ENCODE data around the gene DIDO1. TPM values are rescaled to one million over a fixed set of nuclear protein-coding genes. Genes with fewer than 3 reads are reported as not detected.

DIDO1 gene
- total RNA-seq, 1 donor from 2014 or later: 58.7 TPM

GRCh38 chr20:62971211-62971949 lies 45.1 kb upstream of the DIDO1 start:
- intact Hi-C loops (cut with DNase I): no loop called here
- TF ChIP-seq POLR2AphosphoS5 (IDR thresholded peaks at IDR 0.05; ENCODE audit: insufficient read depth in 1 of 2, low read depth in 1 of 2) (no peak), CTCF (IDR thresholded peaks at IDR 0.05) (no peak), POLR2A (IDR thresholded peaks at IDR 0.05) (no peak)

GRCh38 chr20:62970307-62971210 lies 44.3 kb upstream of the DIDO1 start:
- Histone ChIP-seq H3K4me1 (peaks cover 12% of the 10 kb centered on the region), H3K27ac (no peak overlapping the region), H3K4me3 (no peak overlapping the region), H3K36me3 (no peaks in the 10 kb centered on the region), H3K27me3 (peaks cover 16% of the 10 kb centered on the region), H3K9me3 (no peaks in the 10 kb centered on the region)
- TF ChIP-seq POLR2A (IDR thresholded peaks at IDR 0.05): no peak
- TF ChIP-seq POLR2AphosphoS5 (IDR thresholded peaks at IDR 0.05; ENCODE audit: insufficient read depth in 1 of 2, low read depth in 1 of 2): no peak
- no peak for TF ChIP-seq CTCF (IDR thresholded peaks at IDR 0.05)
- no peak for DNase-seq (ENCODE audit: extremely low spot score in 2 of 2)
- intact Hi-C loops (cut with DNase I): no loop called here

More at GRCh38 chr20:62971211-62971949, 45.1 kb upstream of the DIDO1 start:
- Histone ChIP-seq H3K27me3 (peaks cover 16% of the 10 kb centered on the region), H3K27ac (no peak overlapping the region), H3K36me3 (no peaks in the 10 kb centered on the region), H3K4me3 (no peak overlapping the region), H3K4me1 (peaks cover 12% of the 10 kb centered on the region), H3K9me3 (no peaks in the 10 kb centered on the region)
- DNase-seq (ENCODE audit: extremely low spot score in 2 of 2): no peak

- TF ChIP-seq POLR2A (IDR thresholded peaks at IDR 0.05) (no peak), CTCF (IDR thresholded peaks at IDR 0.05) (no peak), POLR2AphosphoS5 (IDR thresholded peaks at IDR 0.05; ENCODE audit: insufficient read depth in 1 of 2, low read depth in 1 of 2) (no peak)
- H3K27me3 ChIP-seq: peaks cover 16% of the 10 kb centered on the region
These were observed 43.6 kb upstream of the DIDO1 start for GRCh38 chr20:62969939-62970306.

GRCh38 chr20:62969179-62969760 lies 43.0 kb upstream of the DIDO1 start:
- no peak for DNase-seq (ENCODE audit: extremely low spot score in 2 of 2)
- TF ChIP-seq CTCF (IDR thresholded peaks at IDR 0.05): no peak
- TF ChIP-seq POLR2AphosphoS5 (IDR thresholded peaks at IDR 0.05; ENCODE audit: insufficient read depth in 1 of 2, low read depth in 1 of 2): no peak
- TF ChIP-seq POLR2A (IDR thresholded peaks at IDR 0.05): no peak
- no peaks in the 10 kb centered on the region for H3K9me3 ChIP-seq
- intact Hi-C loops (cut with DNase I): no loop called here
- peaks cover 11% of the 10 kb centered on the region for H3K27me3 ChIP-seq
- no peaks in the 10 kb centered on the region for H3K36me3 ChIP-seq
- H3K4me1 ChIP-seq: peaks cover 12% of the 10 kb centered on the region
- H3K4me3 ChIP-seq: no peak overlapping the region
- no peak overlapping the region for H3K27ac ChIP-seq

More at GRCh38 chr20:62969939-62970306, 43.6 kb upstream of the DIDO1 start:
- Histone ChIP-seq H3K9me3 (no peaks in the 10 kb centered on the region), H3K4me3 (no peak overlapping the region), H3K36me3 (no peaks in the 10 kb centered on the region), H3K27ac (no peak overlapping the region), H3K4me1 (peaks cover 12% of the 10 kb centered on the region)
- intact Hi-C loops (cut with DNase I): no loop called here
- no peak for DNase-seq (ENCODE audit: extremely low spot score in 2 of 2)

All from vagina (tissue), 2 donors.